Activated naive CD4-positive, alpha-beta T cell treated with anti-CD3 and anti-CD28 coated beads, Interleukin-2, amount 50 U/mL, for 24 hours (primary cell): ENCODE data around the gene ZBTB34.
A peak's percentile ranks its signal among the peaks of the same experiment; 100 is the strongest.

Source experiments
- H3K27ac Mint-ChIP-seq: one replicate; pipeline ENCODE4 v1.8.0; 2021; ENCODE audit warnings: mild to moderate bottlenecking, mixed read lengths
- H3K27me3 Mint-ChIP-seq: one replicate; pipeline ENCODE4 v1.8.0; 2021; ENCODE audit warnings: mixed read lengths
- H3K36me3 Mint-ChIP-seq: one replicate; pipeline ENCODE4 v1.8.0; 2021; ENCODE audit warnings: mixed read lengths
- H3K4me1 Mint-ChIP-seq: one replicate; pipeline ENCODE4 v1.8.0; 2021; ENCODE audit warnings: mixed read lengths
- H3K4me3 Mint-ChIP-seq: one replicate; pipeline ENCODE4 v1.8.0; 2021; ENCODE audit warnings: mild to moderate bottlenecking, mixed read lengths
- H3K9me3 Mint-ChIP-seq: one replicate; pipeline ENCODE4 v1.8.0; 2021; ENCODE audit warnings: mixed read lengths

ZBTB34 gene

DNA sequence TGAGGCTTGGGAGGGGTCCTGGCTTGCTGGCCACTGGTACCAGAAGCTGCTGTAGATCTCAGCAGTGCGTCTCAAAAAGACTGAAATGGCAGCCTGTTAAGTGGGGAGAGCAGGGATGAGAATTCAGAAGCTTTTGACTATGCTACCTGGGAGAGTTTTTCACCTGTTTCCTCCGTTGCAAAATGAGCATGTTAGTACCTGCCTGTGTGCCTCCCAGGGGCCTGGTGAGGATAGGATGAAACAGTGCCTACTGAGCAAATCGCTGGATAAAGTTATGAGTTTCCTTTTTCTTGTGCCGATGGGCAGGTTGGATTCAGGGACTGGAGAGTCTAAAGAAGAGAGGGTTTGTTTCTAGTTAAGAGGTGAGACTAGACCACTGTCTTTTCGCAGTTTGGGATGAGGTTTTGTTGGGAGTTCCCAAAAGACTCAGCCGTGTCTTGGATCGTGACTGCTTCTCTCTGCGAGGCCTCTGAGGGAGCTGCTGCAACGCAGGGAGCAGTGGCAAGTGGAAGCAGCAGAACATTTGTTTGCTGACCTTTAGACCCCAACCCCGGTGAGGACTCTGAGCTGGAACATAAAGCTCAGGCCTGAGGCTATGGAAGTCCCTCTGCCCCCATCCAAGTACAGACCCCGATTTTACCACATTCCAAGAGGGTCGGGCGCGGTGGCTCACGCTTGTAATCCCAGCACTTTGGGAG, 55.6 kb downstream of the ZBTB34 start:
- peaks cover 5% of the 10 kb centered on the region for H3K4me1 Mint-ChIP-seq
- no peak overlapping the region for H3K27ac Mint-ChIP-seq
- no peaks in the 10 kb centered on the region for H3K36me3 Mint-ChIP-seq
- H3K4me3 Mint-ChIP-seq = peak overlapping the region; percentile 80
- no peaks in the 10 kb centered on the region for H3K9me3 Mint-ChIP-seq
- no peaks in the 10 kb centered on the region for H3K27me3 Mint-ChIP-seq

DNA sequence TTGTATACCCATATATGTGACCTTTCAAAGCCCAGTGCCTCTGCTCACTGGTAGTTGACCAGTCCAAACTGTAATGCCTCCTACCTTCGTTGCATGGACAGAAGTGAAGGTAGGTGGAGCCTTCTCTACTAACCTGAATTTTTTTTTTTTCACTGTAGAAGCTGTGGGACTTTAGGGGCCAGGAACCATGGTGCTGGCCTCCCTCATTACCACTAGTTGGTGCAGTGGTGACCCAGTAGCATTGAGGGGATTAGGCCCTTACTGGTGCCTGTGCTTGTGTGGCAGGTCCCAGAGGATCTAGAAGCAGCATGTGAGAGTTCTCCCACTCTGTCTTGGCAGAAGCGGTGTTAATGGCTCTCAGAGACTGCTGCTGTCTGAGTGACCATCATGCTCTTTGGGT, 56.5 kb downstream of the ZBTB34 start:
- Mint-ChIP-seq H3K4me1 (peaks cover 5% of the 10 kb centered on the region), H3K4me3 (peak overlapping the region; percentile 36), H3K27me3 (no peaks in the 10 kb centered on the region), H3K9me3 (no peaks in the 10 kb centered on the region), H3K27ac (no peak overlapping the region), H3K36me3 (no peaks in the 10 kb centered on the region)

DNA sequence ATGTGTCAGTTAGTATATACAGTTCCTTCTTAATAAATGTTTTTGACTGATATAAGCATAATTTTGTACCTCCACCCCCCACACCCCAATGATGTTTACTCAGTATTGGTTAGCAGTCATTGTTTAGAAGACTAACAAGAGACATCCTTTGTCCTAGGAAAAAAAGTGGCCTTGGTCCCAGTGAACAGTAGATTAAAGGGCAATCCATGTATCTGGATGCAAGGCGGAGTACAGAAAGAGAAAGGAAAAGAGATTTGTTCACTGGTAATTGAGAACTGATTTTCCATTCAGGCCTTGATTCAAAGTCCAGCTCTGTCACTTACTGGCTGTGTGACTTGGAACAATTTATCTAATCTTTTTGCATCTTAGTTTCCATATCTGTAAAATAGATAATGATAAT, 58.8 kb downstream of the ZBTB34 start:
- H3K36me3 Mint-ChIP-seq = no peaks in the 10 kb centered on the region
- no peaks in the 10 kb centered on the region for H3K27me3 Mint-ChIP-seq
- H3K27ac Mint-ChIP-seq = no peak overlapping the region
- H3K4me1 Mint-ChIP-seq = peaks cover 5% of the 10 kb centered on the region
- H3K4me3 Mint-ChIP-seq = no peak overlapping the region
- H3K9me3 Mint-ChIP-seq = no peaks in the 10 kb centered on the region

DNA sequence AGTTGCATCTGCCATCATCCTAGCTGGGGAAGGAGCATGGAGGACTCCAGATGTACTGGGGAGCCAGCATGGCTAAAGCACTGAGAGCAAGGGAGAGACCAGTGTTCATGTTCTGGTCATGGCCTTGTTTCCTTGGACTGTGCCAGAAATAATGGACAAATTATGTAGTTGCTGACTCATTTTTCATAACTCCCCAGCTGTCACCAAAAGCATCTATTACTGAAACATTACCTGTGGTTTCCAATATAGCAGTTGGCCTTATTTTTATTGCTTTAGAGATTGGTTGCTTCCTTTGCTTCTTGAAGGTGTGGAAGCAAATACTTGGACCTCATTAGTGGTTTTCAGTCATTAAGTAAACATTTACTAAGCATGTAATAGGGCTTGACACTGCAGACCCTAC, 65.4 kb downstream of the ZBTB34 start:
- Mint-ChIP-seq H3K9me3 (no peaks in the 10 kb centered on the region), H3K27me3 (no peaks in the 10 kb centered on the region), H3K4me3 (no peak overlapping the region), H3K27ac (no peak overlapping the region), H3K4me1 (no peaks in the 10 kb centered on the region), H3K36me3 (peaks cover 4% of the 10 kb centered on the region)

DNA sequence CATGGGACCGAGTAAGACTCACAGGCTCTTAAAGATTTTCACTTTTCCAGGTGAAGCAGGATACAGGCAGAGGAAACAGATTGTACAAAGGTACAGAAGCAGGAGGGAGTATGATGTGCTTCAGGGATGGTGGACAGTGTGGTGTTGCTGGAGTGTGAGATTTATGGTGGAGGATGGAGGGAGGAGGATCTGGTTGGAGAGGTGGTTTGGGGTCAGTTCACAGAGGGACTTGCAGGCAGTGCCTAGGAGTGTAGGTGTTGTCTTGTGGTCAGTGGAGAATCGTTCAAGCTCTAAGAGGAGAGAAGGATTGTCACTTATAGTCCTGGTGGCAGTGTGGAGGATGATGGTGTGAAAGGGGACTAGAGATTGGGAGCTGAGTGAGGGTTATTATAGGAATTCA, 65.9 kb downstream of the ZBTB34 start:
- Mint-ChIP-seq H3K27me3 (no peaks in the 10 kb centered on the region), H3K4me1 (no peaks in the 10 kb centered on the region), H3K36me3 (peaks cover 4% of the 10 kb centered on the region), H3K27ac (no peak overlapping the region), H3K9me3 (no peaks in the 10 kb centered on the region), H3K4me3 (no peak overlapping the region)

DNA sequence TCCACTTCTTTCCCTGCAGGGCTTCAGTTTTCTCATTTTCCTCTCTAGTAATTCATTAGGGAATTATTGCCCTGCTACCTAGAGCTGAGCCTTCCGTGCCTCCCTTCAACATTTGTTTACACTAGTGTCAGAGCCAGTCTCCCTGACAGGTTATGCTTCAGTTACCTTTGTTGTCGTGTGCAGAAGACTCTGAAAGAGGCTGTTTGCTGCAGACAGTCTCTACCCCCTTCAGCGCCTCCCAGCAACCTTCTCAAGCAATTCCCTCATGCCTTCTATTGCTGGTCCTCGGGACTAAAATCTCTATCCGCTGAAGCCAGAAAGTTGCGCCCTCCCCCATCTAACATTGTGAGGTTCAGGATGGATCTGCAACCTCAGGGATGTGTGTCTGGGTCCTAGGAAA, 67.0 kb downstream of the ZBTB34 start:
- Mint-ChIP-seq H3K4me1 (no peaks in the 10 kb centered on the region), H3K27ac (no peak overlapping the region), H3K27me3 (no peaks in the 10 kb centered on the region), H3K36me3 (peaks cover 4% of the 10 kb centered on the region), H3K9me3 (no peaks in the 10 kb centered on the region), H3K4me3 (no peak overlapping the region)

DNA sequence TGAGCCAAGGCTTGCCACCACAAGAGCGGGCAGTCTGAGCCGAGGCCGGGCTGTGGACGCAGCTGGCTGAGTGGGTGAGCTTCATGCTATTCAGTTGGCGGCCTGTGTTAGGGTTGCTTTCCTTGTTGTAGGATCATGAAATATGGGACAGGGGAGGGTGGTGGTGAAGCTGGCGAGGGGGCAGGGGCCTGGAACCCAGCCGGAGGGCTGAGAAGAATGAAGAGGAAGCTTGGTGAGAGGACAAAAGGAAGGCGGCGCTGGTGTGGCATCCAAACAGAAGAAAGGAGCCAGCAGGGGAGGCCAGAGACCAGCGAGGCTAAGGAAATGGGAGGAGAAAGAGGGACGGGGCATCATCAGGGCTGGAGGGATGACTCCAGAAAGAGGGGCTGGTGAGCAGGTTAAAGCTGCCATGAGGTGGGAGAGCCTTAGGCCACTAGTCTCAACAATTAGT, 72.5 kb downstream of the ZBTB34 start:
- no peaks in the 10 kb centered on the region for H3K9me3 Mint-ChIP-seq
- H3K27ac Mint-ChIP-seq = no peak overlapping the region
- H3K36me3 Mint-ChIP-seq = peaks cover 4% of the 10 kb centered on the region

DNA sequence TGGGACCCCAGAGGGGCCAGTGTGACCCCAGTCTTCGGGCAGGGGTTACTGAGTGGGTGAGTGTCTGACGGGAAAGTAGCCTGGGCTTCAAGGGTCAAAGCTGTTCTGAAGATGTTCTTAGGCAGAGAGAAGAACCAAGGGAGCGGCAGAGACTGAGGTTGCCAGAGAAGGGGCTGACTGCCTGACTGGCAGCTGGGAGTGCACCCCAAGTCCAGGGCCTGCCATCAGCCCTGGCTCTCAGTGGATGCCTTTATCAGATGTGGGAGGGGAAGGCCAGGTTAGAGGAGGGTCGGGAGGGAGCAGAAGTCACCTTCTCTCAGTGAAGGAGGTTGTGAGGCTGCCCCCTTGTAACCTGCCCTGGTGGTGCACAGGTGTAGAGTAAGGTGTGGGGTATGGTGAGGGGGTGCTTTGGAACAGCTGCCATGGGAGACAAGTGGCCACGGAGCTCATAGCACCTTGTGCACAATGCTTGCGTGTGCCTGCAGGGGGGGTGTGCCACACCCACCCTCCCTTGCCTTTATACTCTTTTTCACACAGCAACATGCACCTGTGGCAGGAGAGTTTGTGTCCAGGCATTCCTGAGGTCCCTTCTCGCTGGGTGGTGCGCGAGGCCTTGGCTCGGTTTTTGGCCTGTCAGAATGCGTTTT, 73.0 kb downstream of the ZBTB34 start:
- H3K4me1 Mint-ChIP-seq = no peaks in the 10 kb centered on the region
- no peak overlapping the region for H3K4me3 Mint-ChIP-seq
- no peaks in the 10 kb centered on the region for H3K27me3 Mint-ChIP-seq
- H3K9me3 Mint-ChIP-seq = no peaks in the 10 kb centered on the region
- H3K36me3 Mint-ChIP-seq = peaks cover 4% of the 10 kb centered on the region
- H3K27ac Mint-ChIP-seq = no peak overlapping the region

More for the DNA sequence above, 72.5 kb downstream of the ZBTB34 start:
- no peaks in the 10 kb centered on the region for H3K4me1 Mint-ChIP-seq
- H3K27me3 Mint-ChIP-seq = no peaks in the 10 kb centered on the region
- H3K4me3 Mint-ChIP-seq = no peak overlapping the region

DNA sequence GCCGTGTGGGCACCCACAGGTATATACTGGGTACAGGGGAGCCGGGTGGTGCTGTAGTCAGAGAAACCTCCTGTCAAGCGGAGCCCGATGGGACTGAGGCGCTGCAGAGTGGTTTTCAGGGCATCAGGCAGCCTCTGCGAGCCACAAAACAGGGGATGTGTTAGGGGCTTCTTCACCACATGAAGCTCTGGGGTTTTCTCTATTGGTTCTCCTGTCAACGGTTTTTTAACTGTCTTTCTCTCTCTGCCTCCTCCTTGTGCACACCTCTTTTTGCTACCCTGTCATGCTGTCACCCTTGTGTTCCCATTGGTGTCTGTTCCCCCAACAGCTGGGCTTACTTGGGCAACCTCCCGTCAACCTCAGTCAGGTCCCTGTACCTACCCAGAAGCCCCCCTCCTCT, 74.0 kb downstream of the ZBTB34 start:
- H3K4me1 Mint-ChIP-seq = no peaks in the 10 kb centered on the region
- no peak overlapping the region for H3K4me3 Mint-ChIP-seq
- H3K36me3 Mint-ChIP-seq = no peaks in the 10 kb centered on the region
- no peaks in the 10 kb centered on the region for H3K27me3 Mint-ChIP-seq
- H3K27ac Mint-ChIP-seq = no peak overlapping the region
- H3K9me3 Mint-ChIP-seq = no peaks in the 10 kb centered on the region
